ENCODE measurements around the gene TUBG2. TPM values are rescaled to one million over a fixed set of nuclear protein-coding genes. Genes with fewer than 3 reads are reported as not detected.
A peak's percentile ranks its signal among the peaks of the same experiment; 100 is the strongest.
"Not testable (repeated sequence)": the region's sequence is repeated elsewhere in the genome, so short reads cannot be mapped to it uniquely, and the experiment has no call there.

The TUBG2 gene
- total RNA-seq, 3 donors from 2014 or later: 19.2 to 27.9 (median 26.1) TPM

- H3K4me1 ChIP-seq: no peaks in the 10 kb centered on the region
- H3K4me3 ChIP-seq: no peak overlapping the region
- no peak overlapping the region for H3K27ac ChIP-seq
- intact Hi-C loops (cut with DNase I; ENCODE audit: low total_unique reads): no loop called here
- TF ChIP-seq POLR2A (IDR thresholded peaks at IDR 0.05): no peak
- no peak for TF ChIP-seq CTCF (IDR thresholded peaks at IDR 0.05)
- no peak for TF ChIP-seq POLR2AphosphoS5 (IDR thresholded peaks at IDR 0.05)
- no peaks in the 10 kb centered on the region for H3K36me3 ChIP-seq
- H3K27me3 ChIP-seq: no peaks in the 10 kb centered on the region
- no peaks in the 10 kb centered on the region for H3K9me3 ChIP-seq
- no peak for DNase-seq (ENCODE audit: low spot score in 2 of 2)
Observed at GRCh38 chr17:42647778-42648177, 11.3 kb upstream of the TUBG2 start.

GRCh38 chr17:42651392-42651791, 7.7 kb upstream of the TUBG2 start:
- intact Hi-C loops (cut with DNase I; ENCODE audit: low total_unique reads): no loop called here
- no peak for TF ChIP-seq CTCF (IDR thresholded peaks at IDR 0.05)
- no peaks in the 10 kb centered on the region for H3K9me3 ChIP-seq
- no peak for DNase-seq (ENCODE audit: low spot score in 2 of 2)
- H3K36me3 ChIP-seq: no peaks in the 10 kb centered on the region
- no peak overlapping the region for H3K4me3 ChIP-seq
- H3K27me3 ChIP-seq: no peaks in the 10 kb centered on the region
- H3K27ac ChIP-seq: no peak overlapping the region
- H3K4me1 ChIP-seq: no peaks in the 10 kb centered on the region

GRCh38 chr17:42653179-42654124, 5.6 kb upstream of the TUBG2 start:
- peak in 1 of 2 donors; percentile 59 for DNase-seq (ENCODE audit: low spot score in 2 of 2)
- Histone ChIP-seq H3K36me3 (no peaks in the 10 kb centered on the region), H3K27ac (peak overlapping the region; percentile 77 to 85), H3K4me1 (no peaks in the 10 kb centered on the region), H3K4me3 (peak overlapping the region; percentile 36 to 63 (median 46)), H3K27me3 (no peaks in the 10 kb centered on the region), H3K9me3 (no peaks in the 10 kb centered on the region)
- intact Hi-C loops (cut with DNase I; ENCODE audit: low total_unique reads): no loop called here
- no peak for TF ChIP-seq POLR2A (IDR thresholded peaks at IDR 0.05)
- no peak for TF ChIP-seq POLR2AphosphoS5 (IDR thresholded peaks at IDR 0.05)
- TF ChIP-seq CTCF (IDR thresholded peaks at IDR 0.05): no peak

- intact Hi-C loops (cut with DNase I; ENCODE audit: low total_unique reads): no loop called here
- no peak overlapping the region for H3K4me3 ChIP-seq
- peaks cover 0 to 4% of the 10 kb centered on the region in 2 donors for H3K4me1 ChIP-seq
- H3K9me3 ChIP-seq: no peaks in the 10 kb centered on the region
- TF ChIP-seq POLR2A (IDR thresholded peaks at IDR 0.05): no peak
- TF ChIP-seq POLR2AphosphoS5 (IDR thresholded peaks at IDR 0.05): no peak
- TF ChIP-seq CTCF (IDR thresholded peaks at IDR 0.05): no peak
- no peaks in the 10 kb centered on the region for H3K36me3 ChIP-seq
- H3K27ac ChIP-seq: no peak overlapping the region
- DNase-seq (ENCODE audit: low spot score in 2 of 2): no peak
- H3K27me3 ChIP-seq: no peaks in the 10 kb centered on the region
Observed at GRCh38 chr17:42655528-42655927, 3.6 kb upstream of the TUBG2 start.

GRCh38 chr17:42657824-42658588, 1.1 kb upstream of the TUBG2 start:
- intact Hi-C loops (cut with DNase I; ENCODE audit: low total_unique reads): no loop called here
- H3K27me3 ChIP-seq: no peaks in the 10 kb centered on the region
- no peak for DNase-seq (ENCODE audit: low spot score in 2 of 2)
- peaks cover 0 to 4% of the 10 kb centered on the region in 2 donors for H3K4me1 ChIP-seq
- H3K36me3 ChIP-seq: no peaks in the 10 kb centered on the region
- no peaks in the 10 kb centered on the region for H3K9me3 ChIP-seq
- TF ChIP-seq POLR2A (IDR thresholded peaks at IDR 0.05) (no peak), POLR2AphosphoS5 (IDR thresholded peaks at IDR 0.05) (no peak), CTCF (IDR thresholded peaks at IDR 0.05) (no peak)
- no peak overlapping the region for H3K27ac ChIP-seq
- no peak overlapping the region for H3K4me3 ChIP-seq

GRCh38 chr17:42659932-42660274, 819 bp downstream of the TUBG2 start:
- peak overlapping the region; percentile 52 to 69 (median 64) for H3K4me3 ChIP-seq

More at GRCh38 chr17:42659932-42660274, 819 bp downstream of the TUBG2 start:
- DNase-seq (ENCODE audit: low spot score in 2 of 2); H3K4me1 ChIP-seq; H3K27me3 ChIP-seq; intact Hi-C loops (cut with DNase I; ENCODE audit: low total_unique reads); H3K9me3 ChIP-seq; H3K36me3 ChIP-seq: not testable (repeated sequence)
- H3K27ac ChIP-seq: peak overlapping the region; percentile 72 to 83

All from breast epithelium (tissue), 4 donors.